ENCODE measurements around the gene CSTPP1. TPM values are rescaled to one million over a fixed set of nuclear protein-coding genes. Genes with fewer than 3 reads are reported as not detected.

The CSTPP1 gene
- total RNA-seq, 1 donor from 2014 or later = 29.9 TPM

DNA sequence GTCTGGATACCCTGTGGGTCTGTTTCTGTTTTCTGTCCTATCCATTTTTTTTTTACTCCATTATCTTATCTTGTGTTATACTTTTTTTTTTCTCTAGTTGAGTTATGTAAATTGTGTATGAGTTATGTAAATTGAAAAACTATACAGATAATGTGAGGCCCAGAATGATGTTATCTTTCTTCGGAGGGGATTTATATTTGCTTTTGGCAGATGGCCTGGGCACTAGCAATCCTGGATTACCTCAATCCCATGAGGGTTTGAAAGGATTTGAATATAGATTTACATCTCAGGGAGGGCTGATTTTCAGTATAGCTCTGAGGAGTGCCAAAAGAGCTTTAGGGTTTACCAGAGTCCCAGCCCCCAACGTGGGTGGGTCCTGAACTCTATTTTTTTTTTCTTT is 71.0 kb downstream of the CSTPP1 start:
- H3K9me3 Mint-ChIP-seq = no peaks in the 10 kb centered on the region
- DNase-seq (no peak), ATAC-seq (ENCODE audit: low read depth) (no peak)
- H3K36me3 Mint-ChIP-seq (ENCODE audit: low read depth) = peaks cover 3% of the 10 kb centered on the region
- no peaks in the 10 kb centered on the region for H3K27me3 Mint-ChIP-seq
- TF ChIP-seq, protein P1, sequence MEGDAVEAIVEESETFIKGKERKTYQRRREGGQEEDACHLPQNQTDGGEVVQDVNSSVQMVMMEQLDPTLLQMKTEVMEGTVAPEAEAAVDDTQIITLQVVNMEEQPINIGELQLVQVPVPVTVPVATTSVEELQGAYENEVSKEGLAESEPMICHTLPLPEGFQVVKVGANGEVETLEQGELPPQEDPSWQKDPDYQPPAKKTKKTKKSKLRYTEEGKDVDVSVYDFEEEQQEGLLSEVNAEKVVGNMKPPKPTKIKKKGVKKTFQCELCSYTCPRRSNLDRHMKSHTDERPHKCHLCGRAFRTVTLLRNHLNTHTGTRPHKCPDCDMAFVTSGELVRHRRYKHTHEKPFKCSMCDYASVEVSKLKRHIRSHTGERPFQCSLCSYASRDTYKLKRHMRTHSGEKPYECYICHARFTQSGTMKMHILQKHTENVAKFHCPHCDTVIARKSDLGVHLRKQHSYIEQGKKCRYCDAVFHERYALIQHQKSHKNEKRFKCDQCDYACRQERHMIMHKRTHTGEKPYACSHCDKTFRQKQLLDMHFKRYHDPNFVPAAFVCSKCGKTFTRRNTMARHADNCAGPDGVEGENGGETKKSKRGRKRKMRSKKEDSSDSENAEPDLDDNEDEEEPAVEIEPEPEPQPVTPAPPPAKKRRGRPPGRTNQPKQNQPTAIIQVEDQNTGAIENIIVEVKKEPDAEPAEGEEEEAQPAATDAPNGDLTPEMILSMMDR (IDR thresholded peaks at IDR 0.05) = no peak
- H3K4me1 Mint-ChIP-seq = peaks cover 28% of the 10 kb centered on the region
- no peak overlapping the region for H3K27ac Mint-ChIP-seq
- intact Hi-C loops (cut with micrococcal nuclease) = no loop called here
- POLR2A ChIA-PET = no interaction called here
- CTCF ChIA-PET = no interaction called here
- H3K4me3 Mint-ChIP-seq = no peak overlapping the region

DNA sequence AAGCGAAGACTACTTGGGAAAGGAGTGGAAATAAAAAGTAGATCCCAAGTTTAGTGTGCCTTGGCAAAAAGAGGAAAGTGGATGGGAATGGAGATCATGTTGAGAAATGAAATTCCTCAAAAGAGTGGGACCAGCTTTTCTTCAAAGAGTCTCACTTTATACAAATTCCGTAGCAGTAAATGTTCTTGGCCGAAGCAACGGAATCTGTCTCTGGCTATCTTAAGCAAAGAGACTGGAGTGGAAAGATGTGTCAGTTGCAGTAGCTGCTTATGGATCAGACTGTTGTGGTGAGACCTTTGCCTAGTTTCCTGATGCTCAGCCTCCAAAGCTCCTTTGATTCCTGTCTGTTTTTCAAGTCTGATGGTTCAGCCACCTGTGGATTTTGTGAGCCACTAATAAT is 73.6 kb downstream of the CSTPP1 start:
- Mint-ChIP-seq H3K27ac (no peak overlapping the region), H3K4me3 (no peak overlapping the region), H3K9me3 (no peaks in the 10 kb centered on the region), H3K4me1 (peaks cover 6% of the 10 kb centered on the region), H3K27me3 (no peaks in the 10 kb centered on the region), H3K36me3 (ENCODE audit: low read depth) (peaks cover 3% of the 10 kb centered on the region)
- intact Hi-C loops (cut with micrococcal nuclease) = no loop called here
- DNase-seq (no peak), ATAC-seq (ENCODE audit: low read depth) (no peak)
- ChIA-PET CTCF (no interaction called here), POLR2A (no interaction called here)
- TF ChIP-seq, protein P1 (IDR thresholded peaks at IDR 0.05) = no peak

DNA sequence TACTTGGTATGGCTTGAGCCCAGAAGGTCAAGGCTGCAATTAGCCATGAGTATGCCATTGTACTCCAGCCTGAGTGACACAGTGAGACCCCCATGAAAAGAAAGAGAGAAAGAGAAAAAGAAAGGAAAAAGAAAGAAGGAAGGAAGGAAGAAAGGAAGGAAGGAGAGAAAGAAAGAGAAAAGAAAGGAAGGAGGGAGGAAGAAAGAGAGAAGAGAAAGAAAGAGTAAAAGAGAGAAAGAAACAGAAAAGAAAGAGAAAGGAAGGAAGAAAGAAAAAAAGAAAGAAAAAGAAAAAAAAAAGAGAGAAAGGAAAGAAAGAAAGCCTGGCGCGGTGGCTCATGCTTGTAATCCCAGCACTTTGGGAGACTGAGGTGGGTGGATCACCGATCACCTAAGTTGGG is 77.5 kb downstream of the CSTPP1 start:
- Mint-ChIP-seq H3K4me1 (peaks cover 3% of the 10 kb centered on the region), H3K27ac (no peak overlapping the region), H3K9me3 (no peaks in the 10 kb centered on the region), H3K36me3 (ENCODE audit: low read depth) (peaks cover 2% of the 10 kb centered on the region), H3K27me3 (no peaks in the 10 kb centered on the region), H3K4me3 (no peak overlapping the region)
- CTCF ChIA-PET = no interaction called here
- POLR2A ChIA-PET = no interaction called here
- TF ChIP-seq, protein P1 (IDR thresholded peaks at IDR 0.05) = no peak
- no peak for DNase-seq
- intact Hi-C loops (cut with micrococcal nuclease) = no loop called here
- no peak for ATAC-seq (ENCODE audit: low read depth)

DNA sequence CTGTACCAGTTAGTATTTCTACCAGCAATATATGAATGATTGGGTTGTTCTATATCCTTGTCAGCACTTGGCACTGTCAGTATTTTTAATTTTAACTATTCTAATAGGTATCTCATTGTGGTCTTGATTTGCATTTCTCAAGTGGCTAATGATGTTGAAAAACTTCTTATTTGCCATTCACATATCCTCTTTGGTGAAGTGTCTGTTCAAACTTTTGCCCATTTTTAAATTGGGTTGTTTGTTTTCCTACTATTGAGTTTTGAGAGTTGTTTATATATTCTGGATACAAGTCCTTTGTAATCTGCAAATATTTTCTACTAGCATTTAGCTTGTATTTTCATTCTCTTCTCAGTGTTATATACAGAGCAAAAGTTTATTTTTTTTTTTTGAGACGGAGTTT is 82.1 kb downstream of the CSTPP1 start:
- H3K27me3 Mint-ChIP-seq = no peaks in the 10 kb centered on the region
- H3K36me3 Mint-ChIP-seq (ENCODE audit: low read depth) = peaks cover 3% of the 10 kb centered on the region
- H3K4me1 Mint-ChIP-seq = peaks cover 3% of the 10 kb centered on the region
- CTCF ChIA-PET = no interaction called here
- H3K27ac Mint-ChIP-seq = no peak overlapping the region
- ATAC-seq (ENCODE audit: low read depth) = no peak
- no peak overlapping the region for H3K4me3 Mint-ChIP-seq
- DNase-seq = no peak
- TF ChIP-seq, protein P1 (IDR thresholded peaks at IDR 0.05) = no peak
- H3K9me3 Mint-ChIP-seq = no peaks in the 10 kb centered on the region
- POLR2A ChIA-PET = no interaction called here
- intact Hi-C loops (cut with micrococcal nuclease) = no loop called here

DNA sequence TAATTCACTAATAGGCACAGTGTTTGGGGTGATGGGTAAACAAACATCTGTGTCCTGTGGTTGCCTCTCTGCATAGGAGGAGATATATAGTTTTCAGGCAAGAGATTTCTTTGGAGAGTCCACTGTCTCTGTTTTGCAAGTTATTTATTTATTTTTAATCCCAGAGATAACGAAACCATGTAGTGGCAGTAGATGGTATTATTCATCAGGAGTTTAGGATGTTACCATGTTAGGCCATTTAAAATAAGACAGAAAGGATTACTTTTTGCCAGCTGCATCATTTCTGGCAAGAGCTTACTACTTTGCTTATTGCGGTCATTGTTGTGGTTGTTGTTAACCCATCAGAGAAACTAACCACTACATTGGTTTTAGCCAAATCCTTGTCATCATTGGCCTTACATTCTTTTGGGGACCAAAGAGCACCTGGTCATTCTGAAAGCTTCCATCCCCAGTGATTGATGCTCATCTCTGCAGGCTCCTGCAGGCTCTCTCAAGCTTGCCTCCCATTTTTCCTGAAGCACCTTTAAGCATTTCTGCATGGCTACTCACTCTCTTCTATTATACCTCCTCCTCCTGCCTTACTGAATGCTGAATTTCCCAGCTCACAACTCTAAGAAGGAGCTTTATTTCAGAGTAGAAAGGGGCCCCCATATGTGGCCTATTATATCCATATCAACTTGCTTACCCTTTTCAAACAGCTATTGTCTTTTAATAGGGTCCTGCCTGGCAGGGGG is 84.4 kb downstream of the CSTPP1 start:
- Mint-ChIP-seq H3K4me3 (no peak overlapping the region), H3K27ac (no peak overlapping the region), H3K36me3 (ENCODE audit: low read depth) (peaks cover 5% of the 10 kb centered on the region), H3K4me1 (no peaks in the 10 kb centered on the region), H3K9me3 (no peaks in the 10 kb centered on the region), H3K27me3 (no peaks in the 10 kb centered on the region)
- CTCF ChIA-PET = no interaction called here
- DNase-seq = no peak
- POLR2A ChIA-PET = no interaction called here
- TF ChIP-seq, protein P1 (IDR thresholded peaks at IDR 0.05) = no peak
- intact Hi-C loops (cut with micrococcal nuclease) = no loop called here
- no peak for ATAC-seq (ENCODE audit: low read depth)
